Stimulated activated CD8-positive, alpha-beta memory T cell treated with anti-CD3 and anti-CD28 coated beads, Interleukin-12 subunit alpha, Interleukin-12 subunit beta, amount 100 ng/mL, for 24 hours (primary cell): Measurements from ENCODE around the gene KCNMA1.
A peak's percentile ranks its signal among the peaks of the same experiment; 100 is the strongest.

Source experiments
- DNase-seq: peaks from one replicate; pipeline ENCODE4 v3.0.0-alpha.2; 2020; ENCODE audit errors: extremely low read depth

The KCNMA1 gene

DNA sequence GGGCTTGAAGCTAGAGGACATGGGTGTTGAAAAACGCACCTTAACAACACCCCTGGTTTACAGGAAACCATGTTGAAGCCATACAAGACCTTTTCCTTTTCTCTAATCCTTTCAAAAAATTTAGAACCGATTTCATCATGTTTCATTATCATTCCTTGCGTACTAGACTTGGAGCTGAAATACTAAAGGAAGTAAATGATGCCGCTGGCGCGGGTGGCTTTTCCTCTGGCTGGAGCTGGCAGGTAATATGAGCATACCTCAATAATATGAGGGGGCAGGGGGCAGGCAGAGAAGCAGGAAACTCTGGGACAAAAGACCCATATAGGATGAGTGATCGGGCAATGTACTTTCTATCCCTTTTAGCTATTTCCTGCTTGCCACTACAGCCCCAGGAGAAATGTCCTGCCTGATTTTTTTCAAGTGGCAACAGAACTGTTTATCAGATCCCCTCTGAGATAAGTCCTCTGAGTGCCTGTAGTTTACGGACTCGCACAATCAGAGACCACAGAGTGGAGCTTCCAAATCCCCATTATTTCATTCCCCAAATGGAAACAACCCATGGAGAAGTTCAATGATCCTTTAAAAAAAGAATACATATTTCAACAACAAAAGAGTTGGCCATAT lies 450.1 kb downstream of the KCNMA1 start:
- DNase-seq, result no peak

DNA sequence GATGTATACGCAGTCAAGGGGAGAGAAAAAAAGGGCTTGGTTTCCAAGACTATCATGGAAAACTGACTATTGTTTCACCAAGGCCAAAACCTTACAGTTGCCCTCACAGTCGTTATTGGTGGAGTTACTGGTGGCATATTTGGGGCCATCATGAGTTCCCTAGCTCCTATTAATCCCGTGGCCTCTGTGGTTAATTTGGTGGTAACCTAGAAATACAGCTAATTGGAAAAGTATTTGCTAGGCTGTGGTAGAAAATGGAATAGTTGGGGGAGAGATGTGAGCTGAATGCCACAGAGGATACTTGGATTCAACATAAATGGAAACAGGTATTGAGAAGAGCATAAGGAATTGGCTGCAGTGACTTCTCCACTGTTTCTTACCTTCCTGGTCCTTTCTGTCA lies 450.7 kb downstream of the KCNMA1 start:
- no peak for DNase-seq

DNA sequence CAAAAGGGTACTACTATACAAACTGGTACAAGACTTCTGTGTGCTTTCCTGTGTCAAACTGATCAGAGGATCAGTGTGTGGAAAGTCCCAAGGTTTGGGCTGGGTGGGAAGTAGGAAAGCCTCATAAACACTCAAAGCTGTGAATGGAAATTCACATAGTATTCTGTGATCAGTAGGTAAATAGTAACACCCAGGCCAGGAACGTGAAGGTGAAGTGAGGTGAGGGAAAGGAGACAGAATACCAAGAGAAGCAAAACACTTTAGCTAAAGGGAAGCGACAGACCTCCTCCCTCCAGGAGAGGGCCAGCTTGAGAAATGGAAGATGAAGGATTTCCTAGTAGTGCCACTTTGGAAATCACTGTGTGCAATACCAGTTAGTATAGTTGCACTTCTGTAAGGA lies 451.9 kb downstream of the KCNMA1 start:
- no peak for DNase-seq

DNA sequence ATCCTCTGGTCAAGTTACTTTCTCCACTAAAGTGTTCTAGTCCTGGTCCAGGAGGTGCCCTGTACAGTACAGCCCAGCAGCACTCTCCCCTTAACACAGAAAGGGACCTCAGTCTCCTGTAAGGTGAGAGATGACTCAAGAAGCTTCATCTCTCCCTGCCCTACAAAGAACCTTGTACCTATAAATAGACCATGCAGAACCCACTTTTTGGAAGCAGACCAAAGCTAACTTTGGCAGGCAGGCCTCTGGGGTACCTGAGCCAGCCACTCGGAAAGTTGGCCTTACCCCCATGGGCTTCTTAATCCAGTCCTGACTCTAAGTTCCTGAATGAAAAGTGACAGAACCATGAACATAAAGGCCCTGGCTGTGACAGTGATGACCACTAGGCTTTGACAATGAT lies 454.8 kb downstream of the KCNMA1 start:
- no peak for DNase-seq

DNA sequence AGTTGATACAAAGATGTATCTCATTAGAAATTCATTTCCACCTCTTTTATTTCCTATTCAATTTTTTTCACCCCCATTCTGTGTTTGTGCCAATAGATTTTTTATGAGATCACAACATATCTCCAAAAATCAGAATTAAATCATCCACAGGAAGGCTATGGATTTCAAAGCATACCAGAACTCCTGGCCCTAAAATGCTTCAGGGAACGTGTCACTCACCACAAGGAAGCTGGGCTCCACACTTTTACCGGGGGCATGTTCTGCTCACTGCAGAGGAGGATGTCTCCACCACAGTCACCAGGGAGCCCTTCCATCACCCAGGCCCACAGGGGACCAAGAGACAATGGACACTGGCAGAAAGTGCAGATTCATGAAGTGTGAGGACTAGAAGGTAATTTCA lies 456.8 kb downstream of the KCNMA1 start:
- DNase-seq, result no peak

DNA sequence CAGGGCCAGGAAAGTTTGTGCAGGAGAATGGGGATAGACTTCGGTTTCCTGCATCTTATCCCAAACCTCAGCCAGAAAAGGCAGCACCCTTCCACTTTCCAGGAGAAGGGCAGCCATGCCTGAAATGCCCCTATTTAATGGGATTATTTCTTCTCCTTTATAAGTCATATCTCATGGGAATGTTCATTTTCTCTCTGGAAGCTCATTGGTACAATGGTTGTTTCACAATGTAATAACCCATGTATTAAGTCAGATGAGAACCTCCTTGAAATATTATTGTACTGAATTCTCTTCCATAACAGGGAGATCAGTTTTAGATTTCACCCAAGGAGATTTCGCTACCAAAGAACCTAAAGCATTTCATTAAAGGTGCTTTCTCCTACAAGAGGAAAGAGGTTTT lies 457.5 kb downstream of the KCNMA1 start:
- no peak for DNase-seq

DNA sequence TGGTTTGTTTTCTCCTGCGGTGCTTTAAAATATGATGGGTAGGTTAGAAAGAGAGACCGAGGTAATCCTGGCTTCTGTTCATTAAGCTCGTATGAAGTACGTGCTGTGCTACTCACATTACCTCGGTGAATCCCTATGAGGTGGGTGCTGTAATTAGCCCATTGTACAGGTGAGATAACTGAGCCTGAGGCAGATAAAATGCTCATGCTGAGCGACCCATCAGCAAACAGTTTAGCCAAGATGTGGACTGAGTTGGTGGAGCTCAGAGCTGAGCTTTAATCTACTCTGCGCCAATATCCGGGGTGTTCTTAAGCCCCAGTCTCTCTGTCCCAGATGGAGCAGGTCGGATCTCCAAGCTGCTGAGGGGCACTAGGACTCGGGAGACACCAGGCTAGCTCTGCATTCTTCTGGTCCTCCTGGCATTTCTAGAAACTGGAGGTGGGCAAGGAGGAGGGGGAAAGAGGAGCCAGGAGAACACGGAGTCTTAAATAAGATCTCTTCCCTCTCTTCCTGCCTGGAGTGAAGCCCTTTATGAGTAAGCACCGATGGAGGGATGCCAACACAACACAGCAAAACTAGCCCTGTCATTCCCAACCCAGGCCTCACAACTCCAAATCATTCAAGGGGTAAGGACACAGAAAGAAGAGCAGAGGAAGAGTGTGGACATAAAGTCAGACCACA lies 458.5 kb downstream of the KCNMA1 start:
- no peak for DNase-seq

DNA sequence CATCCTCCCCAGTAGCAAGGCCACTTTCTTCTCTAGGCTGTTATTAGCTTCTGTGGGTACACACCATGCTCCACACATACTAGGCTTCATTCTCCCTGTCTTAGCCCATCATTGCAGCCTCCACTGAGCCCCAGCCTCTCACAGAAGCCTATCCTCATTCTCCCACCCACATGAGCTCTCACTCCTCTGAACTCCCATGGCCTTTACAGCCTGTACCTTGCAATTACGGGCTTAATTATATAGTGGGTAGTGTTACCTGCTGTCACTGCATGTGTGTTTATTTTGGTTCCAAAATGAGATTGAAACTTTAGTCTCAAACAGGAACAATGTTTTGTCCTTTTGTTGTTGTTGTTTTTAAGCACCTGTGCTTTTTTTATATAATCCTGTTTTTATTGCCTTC lies 460.0 kb downstream of the KCNMA1 start:
- DNase-seq, result no peak

DNA sequence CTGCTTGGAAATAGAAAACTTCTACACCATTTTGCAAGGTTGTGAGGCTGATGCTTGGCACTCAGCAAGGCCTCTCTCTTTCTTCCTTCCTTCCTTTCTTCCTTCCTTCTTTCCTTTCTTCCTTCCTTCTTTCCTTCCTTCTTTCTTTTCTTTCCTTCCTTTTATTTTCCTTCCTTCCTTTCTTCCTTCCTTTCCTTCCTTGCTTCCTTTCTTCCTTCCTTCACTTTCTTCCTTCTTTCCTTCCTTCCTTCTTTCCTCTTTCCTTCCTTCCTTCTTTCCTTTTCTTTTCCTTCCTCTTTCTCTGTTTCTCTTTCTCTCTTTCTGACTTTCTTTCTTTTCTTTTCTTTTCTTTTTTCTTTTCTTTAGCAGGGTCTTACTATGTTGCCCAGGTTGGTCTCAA lies 460.4 kb downstream of the KCNMA1 start:
- no peak for DNase-seq

DNA sequence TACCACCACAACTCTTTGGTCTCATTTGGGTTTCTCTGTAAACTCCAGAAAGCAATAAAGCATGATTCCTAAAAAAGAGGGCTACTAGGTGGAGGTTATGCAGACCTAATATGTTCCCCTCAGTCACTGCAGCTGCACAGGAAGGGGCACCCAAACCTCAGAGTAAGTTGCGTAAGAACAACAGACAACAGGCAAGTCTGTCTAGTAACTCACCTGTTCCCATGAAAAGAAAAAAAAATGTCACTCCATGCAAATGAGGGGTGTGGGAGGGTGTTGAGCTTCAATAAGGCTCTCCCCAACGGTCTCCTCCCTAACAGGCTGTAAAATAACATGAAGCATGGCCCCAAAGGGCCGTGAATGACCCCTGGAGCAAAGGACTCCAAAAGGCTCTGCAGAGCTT lies 461.4 kb downstream of the KCNMA1 start:
- DNase-seq, result no peak

DNA sequence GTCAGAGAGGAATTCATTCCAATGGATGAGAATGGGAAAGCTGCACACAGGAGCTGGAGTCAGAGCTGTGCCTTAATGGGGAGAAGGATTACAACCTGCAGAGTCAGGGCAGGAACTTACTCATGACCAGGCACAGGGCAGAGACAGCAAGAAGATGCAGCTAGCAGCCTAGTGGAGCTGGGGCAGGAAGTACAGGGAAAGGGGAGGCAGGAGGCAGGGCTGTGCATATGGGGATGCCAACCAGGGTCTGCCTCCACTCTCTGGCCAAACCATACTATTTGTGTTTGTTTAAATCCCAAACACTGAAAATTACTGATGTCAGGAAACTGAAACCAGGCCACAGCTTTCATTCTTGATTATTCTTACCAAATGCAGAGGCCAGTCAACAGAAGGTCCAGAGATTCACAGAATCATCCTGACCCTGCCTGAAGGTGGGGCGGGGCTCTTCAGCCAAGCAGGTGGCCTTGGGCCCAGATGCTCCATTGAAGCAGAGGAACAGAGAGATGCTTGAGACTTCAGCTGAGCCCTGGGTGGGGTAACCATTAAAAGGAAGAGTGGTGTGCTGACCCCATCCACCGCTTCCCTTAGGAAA lies 461.9 kb downstream of the KCNMA1 start:
- DNase-seq, result no peak

DNA sequence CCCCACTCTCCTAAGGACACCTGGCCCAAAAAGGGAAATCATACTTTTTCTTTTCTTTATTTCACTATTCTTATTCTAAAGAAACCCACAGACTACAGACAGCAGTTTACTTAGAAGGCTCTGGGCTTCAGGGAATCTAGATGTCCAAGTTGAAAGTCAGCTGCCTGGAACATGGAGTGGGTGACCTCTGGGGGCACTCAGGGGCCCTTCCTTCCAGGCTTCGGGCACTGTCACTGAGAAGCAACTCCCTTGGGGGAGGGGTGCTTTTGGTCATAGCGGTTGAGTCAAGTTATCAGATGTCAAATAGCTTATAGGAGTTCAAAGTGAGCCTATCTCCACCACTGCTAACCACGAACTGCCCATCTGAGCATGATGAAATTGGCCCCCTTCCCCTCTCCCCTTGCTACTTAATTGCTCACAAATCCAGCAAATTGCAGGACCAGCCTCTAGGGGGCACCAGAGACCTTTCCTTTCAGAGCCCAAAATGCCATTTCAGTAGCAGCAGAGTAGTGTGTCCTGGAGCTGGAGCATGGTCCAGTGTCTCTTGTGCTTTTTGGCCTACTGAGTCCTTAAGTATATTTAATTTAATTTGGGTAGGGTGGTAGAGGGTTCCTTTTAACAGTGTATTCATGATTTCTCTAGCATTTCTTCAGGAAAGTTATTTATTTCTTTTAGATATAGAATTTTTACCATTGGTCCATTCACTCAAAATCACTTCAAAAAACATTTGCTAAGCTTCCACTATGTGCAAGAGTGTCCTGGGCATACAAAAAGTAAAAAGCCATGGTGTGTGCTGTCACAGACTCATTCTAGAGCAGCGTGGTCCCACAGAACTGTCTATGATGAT lies 463.8 kb downstream of the KCNMA1 start:
- DNase-seq, result peak; percentile 37

DNA sequence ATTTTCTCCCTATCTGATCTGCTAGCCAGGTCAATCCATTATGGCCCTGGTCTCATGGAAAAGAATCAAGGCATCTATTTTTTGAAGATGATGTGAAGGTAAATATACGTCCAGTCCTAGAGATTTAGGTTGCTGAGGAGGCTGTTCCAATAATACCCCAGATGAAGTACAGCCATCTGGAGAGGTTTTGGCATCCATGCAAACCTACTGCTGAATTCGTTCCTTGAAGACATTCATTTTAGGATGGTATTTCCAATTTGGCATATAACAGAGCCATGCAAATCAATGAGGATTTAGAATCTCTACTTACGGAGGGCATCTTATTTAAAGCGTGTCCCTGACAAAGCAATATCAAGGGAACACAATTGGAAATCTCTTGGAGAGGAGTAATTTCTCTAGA lies 465.5 kb downstream of the KCNMA1 start:
- DNase-seq, result no peak

DNA sequence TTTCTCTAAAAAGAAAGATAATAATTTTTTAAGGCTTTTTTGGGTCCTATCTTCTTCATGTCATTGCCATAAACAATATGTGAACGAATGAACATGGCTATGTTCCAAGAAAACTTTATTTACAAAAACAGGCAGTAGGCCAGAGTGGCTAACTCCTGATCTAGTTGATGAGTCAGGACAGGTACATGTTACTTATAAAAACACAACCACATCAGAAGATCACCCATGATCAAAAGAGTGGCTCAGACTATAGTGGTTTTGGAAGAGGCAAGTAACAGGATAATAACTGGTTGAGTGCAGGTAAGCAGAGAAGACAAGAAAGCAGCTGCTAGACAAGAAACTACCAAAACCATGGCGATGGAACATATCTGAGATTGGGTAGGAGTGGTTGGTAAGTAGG lies 468.7 kb downstream of the KCNMA1 start:
- no peak for DNase-seq

DNA sequence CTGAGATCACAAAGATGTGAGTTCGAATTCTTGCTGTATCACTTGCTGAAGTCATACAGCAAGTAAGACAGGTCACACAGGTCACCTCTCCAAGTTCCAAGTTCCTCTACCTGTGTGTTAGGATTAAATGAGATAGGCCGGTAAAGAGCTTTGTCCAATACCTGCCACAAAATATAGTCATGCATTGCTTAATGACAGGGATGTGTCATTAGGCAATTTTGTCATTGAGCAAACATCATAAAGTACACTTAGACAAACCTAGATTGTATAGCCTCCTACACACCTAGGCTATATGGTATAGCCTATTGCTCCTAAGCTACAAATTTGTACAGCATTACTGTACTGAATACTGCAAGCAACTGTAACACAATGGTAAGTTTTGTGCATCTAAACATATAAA lies 469.4 kb downstream of the KCNMA1 start:
- DNase-seq, result no peak

DNA sequence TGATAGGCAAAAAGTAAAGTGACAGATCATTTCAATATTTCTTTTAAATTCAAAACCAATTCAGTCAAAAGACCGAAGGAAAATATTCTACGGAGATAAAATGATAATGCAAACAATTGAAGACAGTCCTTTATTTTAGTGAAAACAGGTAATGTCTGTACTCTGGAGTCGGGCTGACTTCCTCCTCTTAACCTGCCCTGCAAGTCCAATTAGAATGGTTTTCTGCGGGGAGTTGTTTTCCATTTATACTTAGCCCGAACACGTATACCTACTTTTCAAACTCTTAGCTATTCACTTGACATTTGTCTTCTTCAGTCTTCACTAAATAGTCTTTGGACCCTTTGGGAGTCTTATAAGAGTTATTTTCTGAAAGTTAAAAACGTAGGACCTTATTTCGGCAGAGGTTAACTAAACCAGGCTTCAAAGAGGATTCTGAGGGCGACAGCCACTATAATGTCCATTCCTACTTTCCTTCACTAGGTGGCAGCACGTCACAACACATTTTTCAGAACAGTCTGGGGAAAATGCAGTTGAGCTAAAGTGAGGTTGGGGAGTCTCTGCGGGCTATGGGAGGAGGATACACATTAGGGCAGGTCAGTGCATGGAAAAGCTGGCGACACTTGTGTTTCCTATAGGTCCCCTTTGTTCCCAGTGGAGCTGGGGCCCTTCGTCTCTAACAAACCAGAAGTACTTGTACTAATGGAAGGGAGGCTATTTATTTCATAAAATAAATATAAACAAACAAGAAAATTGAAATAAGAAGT lies 472.0 kb downstream of the KCNMA1 start:
- no peak for DNase-seq

DNA sequence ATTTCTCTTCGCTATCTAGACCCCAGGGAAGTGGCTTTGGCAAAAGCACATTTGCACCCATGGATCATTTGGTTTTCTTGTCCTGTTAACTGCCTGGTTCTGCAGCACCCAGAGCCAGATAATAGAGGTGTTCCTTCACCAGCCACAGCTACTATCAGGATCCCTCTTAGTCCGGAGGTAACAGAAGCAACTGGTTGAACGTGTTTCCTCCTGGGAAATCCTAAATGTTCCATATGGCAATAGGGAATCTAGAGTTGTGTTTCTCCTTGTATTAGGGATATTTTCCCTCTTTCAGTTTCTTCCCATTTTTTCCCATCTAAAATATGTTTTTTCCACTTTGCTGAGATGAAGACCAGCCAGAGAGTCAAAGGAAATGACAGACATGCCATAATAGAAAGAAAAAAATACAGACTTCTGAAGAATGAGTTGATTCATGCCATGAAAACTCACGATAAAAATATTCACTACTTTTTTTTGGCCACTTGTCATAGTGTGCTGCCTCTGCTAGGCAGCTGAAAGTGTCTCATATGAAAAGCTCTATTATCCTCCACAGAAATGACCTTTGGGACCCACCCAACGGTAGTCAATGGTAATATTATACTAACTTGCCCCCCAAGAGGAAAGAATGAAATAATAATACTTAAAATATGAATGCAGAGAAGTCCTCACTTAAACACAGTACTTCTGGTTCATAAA lies 472.8 kb downstream of the KCNMA1 start:
- DNase-seq, result no peak

DNA sequence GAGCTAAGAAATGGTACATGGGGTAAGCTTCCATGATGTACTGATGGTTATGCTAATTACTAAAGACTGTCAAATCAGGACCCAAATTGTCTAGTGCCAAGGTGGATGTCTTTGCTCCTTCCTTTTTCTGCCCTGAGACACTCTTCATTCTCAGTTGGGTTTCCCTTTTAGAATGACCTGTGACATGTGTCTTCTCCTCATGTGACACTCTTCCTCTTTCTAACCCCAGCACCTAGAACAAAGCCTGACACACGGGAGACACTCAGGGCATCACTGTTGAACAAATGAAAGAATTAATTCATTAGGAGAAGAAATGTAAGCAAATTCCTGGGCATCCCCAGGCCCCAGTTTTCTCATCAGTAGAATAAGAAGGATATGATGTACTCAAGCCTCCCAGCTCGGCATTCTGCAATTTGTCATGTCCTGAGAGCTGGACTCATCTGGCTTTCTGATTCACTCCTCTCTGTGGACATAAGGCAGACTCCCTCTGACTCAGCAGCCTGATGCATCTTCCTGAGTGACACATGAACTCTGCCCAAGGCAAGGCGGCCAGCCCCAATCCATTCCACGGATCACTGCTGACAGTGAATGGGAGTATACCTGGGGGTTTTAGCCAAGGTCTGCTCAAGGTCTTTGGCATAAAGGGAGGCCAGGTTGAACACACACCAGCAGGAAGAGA lies 473.8 kb downstream of the KCNMA1 start:
- no peak for DNase-seq

DNA sequence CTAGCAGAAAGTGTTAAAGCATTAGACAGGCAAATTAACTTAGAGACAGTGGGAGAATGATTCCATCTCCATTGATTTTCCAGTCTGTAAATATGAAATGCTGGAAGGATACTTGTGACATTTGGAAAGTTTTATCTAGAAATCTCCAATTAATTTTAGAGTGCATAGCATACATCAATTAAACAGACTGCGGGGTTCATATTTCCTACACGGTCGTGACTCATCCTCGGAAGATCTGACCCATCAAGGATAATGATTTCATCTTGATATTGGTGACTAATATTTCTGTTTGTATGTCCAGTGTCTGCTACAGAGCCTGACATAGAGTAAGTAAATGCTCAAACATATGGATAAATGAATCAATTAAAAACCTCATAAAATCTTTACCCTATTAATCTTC lies 474.9 kb downstream of the KCNMA1 start:
- DNase-seq, result no peak

DNA sequence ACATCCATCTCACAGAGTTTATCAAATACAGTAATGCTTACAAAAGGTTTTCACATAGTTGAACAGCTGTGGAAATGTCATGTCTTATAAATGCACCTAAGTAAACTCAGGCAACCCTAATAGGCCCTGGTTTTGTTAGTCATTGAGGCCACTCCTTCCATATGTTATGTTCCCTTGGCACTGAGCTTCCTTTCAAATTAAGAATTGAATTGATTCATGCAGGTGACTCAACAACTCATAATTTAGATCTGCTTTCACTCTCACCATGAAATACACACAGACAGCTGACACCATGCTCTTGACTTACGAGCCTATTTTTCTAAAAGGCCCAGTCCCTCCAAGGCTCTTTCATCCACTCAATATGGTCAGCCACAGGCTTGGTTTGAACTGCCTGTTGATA lies 476.9 kb downstream of the KCNMA1 start:
- no peak for DNase-seq
